Body of pancreas (tissue), 4 donors: ENCODE data around the gene ESM1.
"Not testable (repeated sequence)": the region's sequence is repeated elsewhere in the genome, so short reads cannot be mapped to it uniquely, and the experiment has no call there.

ENCODE experiments used
- CTCF ChIP-seq, 7 experiments: fragments of 450-650 bp in 4 of 7; fragments of 200-600 bp in 3 of 7; sonication (generic) in 3 of 7; IDR thresholded peaks; one replicate each; pipeline ENCODE4 v1.5.1; 2016 to 2019; ENCODE audit warnings: antibody characterized with exemption in 7 of 7
- POLR2A ChIP-seq, 3 donors: fragments of 450-650 bp; IDR thresholded peaks; one replicate each; pipeline ENCODE4 v1.6.1; 2016; ENCODE audit warnings: antibody characterized with exemption in 3 of 3, mild to moderate bottlenecking in 2 of 3

- not testable (repeated sequence) for TF ChIP-seq CTCF, POLR2A (IDR thresholded peaks at IDR 0.05)
These were observed 16.8 kb upstream of the ESM1 start for GRCh38 chr5:55002166-55002565.
